ENCODE results near the gene B3GNT7.
"Not testable (repeated sequence)": the region's sequence is repeated elsewhere in the genome, so short reads cannot be mapped to it uniquely, and the experiment has no call there.

DNA sequence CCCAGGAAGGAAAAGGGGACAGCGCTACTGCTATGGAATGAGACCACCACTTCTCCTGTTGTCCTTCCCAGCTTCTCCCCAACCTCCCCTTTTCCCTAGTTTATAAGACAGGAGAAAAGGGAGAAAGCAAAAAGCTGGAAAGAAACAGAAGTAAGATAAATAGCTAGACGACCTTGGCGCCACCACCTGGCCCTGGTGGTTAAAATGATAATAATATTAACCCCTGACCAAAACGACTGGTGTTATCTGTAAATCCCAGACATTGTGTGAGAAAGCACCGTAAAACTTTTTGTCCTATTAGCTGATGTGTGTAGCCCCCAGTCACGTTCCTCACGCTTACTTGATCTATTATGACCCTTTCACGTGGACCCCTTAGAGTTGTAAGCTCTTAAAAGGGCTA, 5.2 kb downstream of the B3GNT7 start:
- not testable (repeated sequence) for TF ChIP-seq EZH2phosphoT487 (IDR thresholded peaks at IDR 0.05; ENCODE audit: insufficient read depth, low read depth); EZH2 (IDR thresholded peaks at IDR 0.05; ENCODE audit: insufficient read depth, poor library complexity, severe bottlenecking)

Data from GM23248 (cell line).